Central memory CD4-positive, alpha-beta T cell (primary cell): ENCODE results near the gene OR51G1.
"Not testable (repeated sequence)": the region's sequence is repeated elsewhere in the genome, so short reads cannot be mapped to it uniquely, and the experiment has no call there.

ENCODE experiments used
- DNase-seq: peaks from one replicate; pipeline ENCODE4 v3.0.0; 2022
- total RNA-seq, 3 experiments: gene quantifications; one replicate each; lab custom pipeline; 2026; lab: John Stamatoyannopoulos, UW

Gene OR51G1, protein sequence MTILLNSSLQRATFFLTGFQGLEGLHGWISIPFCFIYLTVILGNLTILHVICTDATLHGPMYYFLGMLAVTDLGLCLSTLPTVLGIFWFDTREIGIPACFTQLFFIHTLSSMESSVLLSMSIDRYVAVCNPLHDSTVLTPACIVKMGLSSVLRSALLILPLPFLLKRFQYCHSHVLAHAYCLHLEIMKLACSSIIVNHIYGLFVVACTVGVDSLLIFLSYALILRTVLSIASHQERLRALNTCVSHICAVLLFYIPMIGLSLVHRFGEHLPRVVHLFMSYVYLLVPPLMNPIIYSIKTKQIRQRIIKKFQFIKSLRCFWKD
- total RNA-seq: 0 to 0.19 (median 0) reads per million in 3 experiments

- DNase-seq: no peak
These were observed at the start of gene OR51G1 for GRCh38 chr11:4924239-4924638. OR51G1 (minus strand) TSS chr11:4924339; CDS start chr11:4924339, 0 bp downstream.

DNA sequence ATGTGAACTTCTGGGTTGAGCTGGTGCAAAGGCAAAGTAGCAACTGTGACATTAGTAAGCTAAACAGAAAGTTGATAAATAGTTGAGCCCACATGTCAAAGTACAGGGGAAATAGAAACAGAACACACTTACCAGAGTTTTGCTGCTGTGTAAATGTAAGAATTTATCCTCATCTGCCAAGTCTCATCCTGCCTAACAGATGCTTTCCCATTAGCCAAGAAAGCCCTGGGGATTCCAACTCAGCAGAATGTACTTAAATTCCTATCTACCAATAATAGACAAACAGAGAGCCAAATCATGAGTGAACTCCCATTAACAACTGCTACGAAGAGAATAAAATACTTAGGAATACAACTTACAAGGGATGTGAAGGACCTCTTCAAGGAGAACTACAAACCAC is 38.7 kb upstream of the OR51G1 start:
- no peak for DNase-seq

DNA sequence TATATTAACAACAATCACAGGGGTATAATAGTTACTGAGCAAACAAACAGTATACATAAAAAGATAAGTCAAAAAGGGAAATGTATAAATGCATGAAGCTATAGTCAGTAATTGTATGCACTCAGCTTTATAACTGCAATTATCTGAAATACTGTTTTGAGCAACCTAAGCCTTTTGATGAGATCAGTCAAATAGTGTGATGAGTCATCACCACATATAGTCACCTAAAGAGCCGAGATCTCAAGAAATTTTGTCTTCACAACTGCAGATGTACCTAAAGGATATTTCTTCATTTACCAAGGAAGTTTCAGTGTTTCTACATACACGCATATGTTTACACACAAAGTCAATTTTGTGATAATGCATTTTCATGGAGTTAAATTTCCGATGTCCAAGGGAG is 36.7 kb upstream of the OR51G1 start:
- DNase-seq: no peak

DNA sequence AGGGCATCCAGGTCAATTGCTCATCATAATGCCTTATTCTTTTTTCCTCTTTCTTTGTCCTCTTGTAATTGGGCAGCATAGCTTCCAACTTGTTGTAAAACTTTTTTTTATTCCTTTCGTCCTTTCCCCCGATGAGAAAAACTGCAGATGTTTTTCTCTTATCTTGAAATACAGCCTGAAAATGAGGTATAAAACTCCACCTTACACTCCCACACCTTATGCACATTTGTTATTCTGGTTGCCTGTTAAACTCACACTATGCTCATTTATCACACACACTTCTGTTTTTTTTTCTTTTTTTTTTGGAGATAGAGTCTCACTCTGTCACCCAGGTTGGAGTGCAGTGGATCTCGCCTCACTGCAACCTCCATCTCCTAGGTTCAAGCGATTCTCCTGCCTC is 33.3 kb upstream of the OR51G1 start:
- no peak for DNase-seq

- DNase-seq: not testable (repeated sequence)
These were observed 31.5 kb upstream of the OR51G1 start, which contains the start of gene OR51A2 for GRCh38 chr11:4955613-4956012. OR51A2 (minus strand) TSS chr11:4955713; CDS start chr11:4955713, 0 bp downstream.

DNA sequence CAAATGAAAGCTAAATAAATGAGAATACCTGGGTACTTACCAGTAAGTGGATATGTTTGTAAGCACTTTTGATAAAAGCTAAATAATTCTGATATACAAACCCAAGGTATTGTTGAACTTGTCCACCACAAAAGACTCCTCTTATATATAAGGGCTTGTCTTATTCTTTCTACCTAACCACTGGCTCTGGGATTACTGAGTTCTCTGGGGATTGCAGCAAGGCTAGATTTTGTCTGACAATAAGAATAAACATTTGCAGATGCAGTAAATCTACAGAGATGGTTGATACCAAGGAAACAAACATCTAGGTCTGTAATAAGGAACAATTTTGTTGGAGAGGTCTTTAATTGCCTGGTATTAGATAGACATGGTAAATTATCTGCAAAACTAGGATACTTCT is 23.4 kb upstream of the OR51G1 start, which contains the start of gene OR51A4:
Gene OR51A4 (minus strand): TSS at position 101 of the 400 bp plus-strand sequence. CDS start 505 bp downstream, outside the sequence.
- DNase-seq: no peak

DNA sequence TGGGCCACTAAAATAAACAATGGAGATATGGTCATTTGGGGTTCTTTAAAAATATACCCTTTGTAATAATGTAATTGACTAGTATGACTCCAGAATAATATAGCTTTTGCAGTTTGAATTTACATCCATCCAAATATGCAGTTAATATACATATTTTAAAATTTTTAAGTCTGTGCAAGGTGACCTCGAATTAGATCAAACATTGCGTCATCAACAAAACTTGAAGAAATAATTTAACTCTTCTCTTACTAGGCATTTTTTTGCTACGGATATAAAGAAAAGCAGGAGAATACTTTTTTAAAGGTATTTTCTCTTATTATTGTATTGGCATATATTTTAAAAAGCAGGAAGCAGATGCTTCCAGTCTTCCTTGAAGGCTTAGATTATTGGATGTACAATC is 12.6 kb upstream of the OR51G1 start:
- DNase-seq: no peak

DNA sequence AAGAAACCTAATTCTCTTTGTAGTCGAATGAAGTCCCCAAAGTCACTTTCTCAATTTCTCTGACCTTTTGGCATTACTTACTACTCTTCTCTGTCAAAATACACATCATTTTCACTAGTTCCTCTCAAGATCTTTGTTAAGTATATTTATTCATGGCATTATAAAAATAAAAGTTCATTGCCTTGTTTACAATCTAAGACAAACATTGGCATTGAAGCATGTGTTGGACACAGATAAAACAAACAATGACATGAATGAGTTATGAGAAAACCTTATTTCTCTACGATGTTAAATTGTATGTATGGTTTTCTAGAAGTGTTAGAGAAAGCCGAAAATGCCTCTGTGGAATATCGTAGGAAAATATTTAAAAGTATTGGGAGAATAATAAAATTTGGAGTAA is 8.6 kb upstream of the OR51G1 start:
- no peak for DNase-seq

DNA sequence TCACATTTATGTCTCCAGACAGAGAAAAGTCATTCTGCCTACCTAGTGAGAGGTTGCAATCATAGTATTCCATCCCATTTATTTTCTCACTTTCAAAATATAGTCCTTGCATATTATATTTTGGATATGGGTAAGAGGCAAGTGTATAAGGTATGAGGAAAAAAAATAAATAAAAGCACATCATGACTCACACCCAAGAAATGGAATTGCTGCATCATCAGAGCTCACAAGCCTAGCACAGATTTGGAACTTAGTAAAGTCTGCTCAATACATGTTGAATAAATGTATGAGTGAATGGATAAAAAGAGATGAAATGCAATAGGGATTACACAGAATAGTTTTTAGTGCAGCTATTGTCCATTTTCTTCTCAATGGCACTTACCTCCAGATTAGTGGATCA is 2.5 kb upstream of the OR51G1 start:
- DNase-seq: no peak

- no peak for DNase-seq
These were observed 1.8 kb downstream of the OR51G1 start for GRCh38 chr11:4922304-4922703.

- DNase-seq: no peak
These were observed 2.3 kb downstream of the OR51G1 start for GRCh38 chr11:4921796-4922195.

- no peak for DNase-seq
These were observed 4.9 kb downstream of the OR51G1 start, which contains the start of gene OR51G2 for GRCh38 chr11:4919250-4919649. OR51G2 (minus strand) TSS chr11:4919350; CDS start chr11:4915663, 3,687 bp downstream.

GRCh38 chr11:4916581-4916980 is 7.6 kb downstream of the OR51G1 start:
- DNase-seq: no peak

- DNase-seq: no peak
These were observed 20.7 kb downstream of the OR51G1 start, which contains the start of gene OR51A7 for GRCh38 chr11:4903484-4903883. OR51A7 (plus strand) TSS chr11:4903783; CDS start chr11:4907370, 3,587 bp downstream.

DNA sequence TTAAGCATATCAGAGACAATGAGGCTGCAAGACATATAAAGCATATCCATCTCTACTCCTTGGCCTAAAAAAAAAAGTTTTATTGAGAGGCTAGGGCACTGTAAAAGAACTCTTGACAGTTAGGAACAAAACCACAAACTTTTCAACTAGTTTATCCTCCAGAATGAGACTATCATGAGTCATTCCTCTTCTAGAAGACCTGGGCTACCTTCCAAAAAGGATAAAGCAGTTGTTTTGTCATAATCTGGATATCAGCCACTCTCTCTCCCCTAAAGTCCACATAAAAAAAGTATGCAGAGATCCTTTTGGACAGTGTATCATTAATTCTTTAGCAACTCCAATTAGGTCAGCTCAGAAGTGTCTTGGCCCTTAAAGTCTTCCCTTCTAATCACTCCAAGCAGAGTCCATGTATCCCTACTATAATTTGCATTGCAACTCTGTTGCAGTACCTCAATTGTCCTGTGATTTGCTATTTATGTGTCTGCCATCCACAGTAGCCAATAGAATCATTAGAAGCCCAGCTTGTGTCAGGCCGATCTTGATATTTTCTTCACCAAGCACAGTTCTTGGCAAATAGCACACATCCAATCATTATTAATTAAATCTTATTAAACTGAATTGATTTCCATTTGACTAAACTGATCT is 32.0 kb downstream of the OR51G1 start:
- DNase-seq: no peak

GRCh38 chr11:4890279-4890678 is 33.9 kb downstream of the OR51G1 start:
- no peak for DNase-seq

- no peak for DNase-seq
These were observed 36.5 kb downstream of the OR51G1 start for GRCh38 chr11:4887591-4887990.

DNA sequence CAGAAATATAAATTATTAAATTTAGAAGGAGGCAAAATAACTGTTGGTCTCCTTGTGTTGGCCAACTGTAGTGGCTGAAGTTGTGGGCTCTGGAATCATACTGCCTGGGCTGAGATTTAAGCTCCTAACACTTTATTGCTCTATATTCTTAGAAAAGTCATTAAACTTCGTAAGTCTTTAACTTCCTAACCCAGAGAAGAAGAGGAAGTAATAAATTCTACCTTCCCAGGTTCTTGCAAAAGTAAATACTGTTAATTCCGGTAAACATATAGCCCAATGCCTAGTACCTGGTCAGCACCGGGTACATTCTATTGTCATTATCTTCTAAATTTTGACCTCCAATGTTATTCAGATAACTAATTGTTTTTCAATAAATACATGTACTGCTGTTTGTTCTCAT is 38.0 kb downstream of the OR51G1 start:
- no peak for DNase-seq

GRCh38 chr11:4884361-4884760 is 39.8 kb downstream of the OR51G1 start:
- no peak for DNase-seq

- DNase-seq: no peak
These were observed 41.6 kb downstream of the OR51G1 start for GRCh38 chr11:4882543-4882942.

GRCh38 chr11:4881860-4882500 is 42.2 kb downstream of the OR51G1 start, which contains the start of gene OR51T1:
OR51T1 (plus strand) TSS chr11:4881900; CDS start chr11:4881900, 0 bp downstream.
- no peak for DNase-seq

GRCh38 chr11:4881188-4881587 is 43.0 kb downstream of the OR51G1 start:
- DNase-seq: no peak
